HepG2 (cell line): ENCODE data around the gene VPS26A. TPM values are rescaled to one million over a fixed set of nuclear protein-coding genes. Genes with fewer than 3 reads are reported as not detected.

Experiments used
- ATAC-seq: fragments of 200-7000 bp; cut with Tn5 transposase; 3 replicates; pipeline ENCODE4 v1.9.1; 2020; ENCODE audit warnings: mild to moderate bottlenecking, moderate library complexity
- BruUV-seq: library from RNA; stranded (reverse); fragments of 400-500 nt; replicated peaks from 2 replicates; lab custom pipeline; 2021; lab: Mats Ljungman, UMichigan
- CTCF ChIA-PET: fragments of 300-600 bp; formaldehyde crosslinking; extraction: SDS; loops from one replicate; lab custom pipeline; 2021; ENCODE audit warnings: low total read pairs, inconsistent platforms, low intra/inter-chr PET ratio; lab: Yijun Ruan, JAX
- POLR2A ChIA-PET: fragments of 350-600 bp; sonication (Branson Sonifier 250); formaldehyde crosslinking; loops from one replicate; lab custom pipeline; 2020; ENCODE audit warnings: antibody characterized with exemption, inconsistent platforms; lab: Yijun Ruan, JAX
- DNase-seq: peaks from one replicate; pipeline ENCODE4 v3.0.0-alpha.2; 2015; ENCODE audit warnings: low spot score
- FAIRE-seq: peaks from 3 replicates; lab custom pipeline; 2011; peaks lifted over from hg19 to GRCh38; lab: Jason Lieb, UNC
- H2AFZ ChIP-seq: one replicate; pipeline ENCODE4 v1.6.1; 2011; ENCODE audit warnings: low read length, inconsistent platforms
- H3K27ac ChIP-seq: fragments of 300-600 bp; 3 replicates; pipeline ENCODE4 v1.8.0; 2011; ENCODE audit warnings: mixed run types, mild to moderate bottlenecking, mixed read lengths, low read length, inconsistent platforms; ENCODE audit not compliant: insufficient read depth; ENCODE audit errors: extremely low read length
- H3K27me3 ChIP-seq, 2 experiments: fragments of 200-600 bp in 1 of 2; 2 replicates in 1 of 2; 3 replicates in 1 of 2; pipeline versions ENCODE4 v1.6.0 to v1.8.0; 2011; ENCODE audit warnings: low read length in 2 of 2, mild to moderate bottlenecking in 2 of 2, moderate library complexity in 2 of 2, inconsistent platforms in 1 of 2; ENCODE audit not compliant: insufficient read depth in 2 of 2, control insufficient read depth in 1 of 2
- H3K36me3 ChIP-seq, 2 experiments: fragments of 200-600 bp in 1 of 2; replicated peaks in 1 of 2; 2 replicates in 1 of 2; 3 replicates in 1 of 2; pipeline versions ENCODE4 v1.5.1 to v1.8.0; 2011; ENCODE audit warnings: low read length in 2 of 2, inconsistent platforms in 1 of 2; ENCODE audit not compliant: insufficient read depth in 2 of 2, control insufficient read depth in 1 of 2
- H3K4me1 ChIP-seq: 2 replicates; pipeline ENCODE4 v1.5.1; 2012; ENCODE audit warnings: low read length, inconsistent platforms; ENCODE audit not compliant: insufficient read depth
- H3K4me2 ChIP-seq: 2 replicates; pipeline ENCODE4 v1.6.0; 2011; ENCODE audit warnings: low read depth, low read length, inconsistent platforms
- H3K4me3 ChIP-seq, 3 experiments: fragments of 200-600 bp in 1 of 3; sonication (generic), shearing (Covaris generic) in 1 of 3; replicated peaks in 1 of 3; 2 replicates each; pipeline ENCODE4 v1.5.1; 2011 to 2016; ENCODE audit warnings: low read length in 3 of 3, inconsistent platforms in 2 of 3, low read depth in 2 of 3, mild to moderate bottlenecking in 2 of 3, control low read depth in 1 of 3, mixed read lengths in 1 of 3; ENCODE audit not compliant: insufficient read depth in 1 of 3
- H3K79me2 ChIP-seq: one replicate; pipeline ENCODE4 v1.6.1; 2011; ENCODE audit warnings: low read length, inconsistent platforms; ENCODE audit not compliant: insufficient read depth
- H3K9ac ChIP-seq: 2 replicates; pipeline ENCODE4 v1.6.0; 2011; ENCODE audit warnings: mild to moderate bottlenecking, low read depth, low read length, inconsistent platforms; ENCODE audit not compliant: insufficient read depth
- H3K9me3 ChIP-seq: 2 replicates; pipeline ENCODE4 v1.5.1; 2012; ENCODE audit warnings: mild to moderate bottlenecking, low read length
- H4K20me1 ChIP-seq: 2 replicates; pipeline ENCODE4 v1.6.0; 2011; ENCODE audit warnings: inconsistent platforms, mild to moderate bottlenecking, low read length, moderate library complexity; ENCODE audit not compliant: insufficient read depth
- HBP1 ChIP-seq: IDR thresholded peaks from 2 replicates; pipeline ENCODE4 v1.6.1; 2016; ENCODE audit warnings: low read depth, control low read depth
- IRX3 ChIP-seq: sonication (generic); formaldehyde crosslinking; IDR thresholded peaks from 2 replicates; pipeline ENCODE4 v1.8.1; 2023; ENCODE audit warnings: mild to moderate bottlenecking, low read depth, missing genetic modification reagents, borderline replicate concordance
- STAT6 ChIP-seq: sonication (generic); formaldehyde crosslinking; IDR thresholded peaks from 2 replicates; pipeline ENCODE4 v1.4.0; 2020; ENCODE audit warnings: missing genetic modification reagents, mild to moderate bottlenecking, borderline replicate concordance
- WGBS: methylation state at CpG from one replicate; pipeline ENCODE4 v1.1.6; 2017; ENCODE audit warnings: low lambda C conversion rate; 5-methylcytosine and 5-hydroxymethylcytosine counted together
- in situ Hi-C: cut with HindIII; loops from 2 replicates; pipeline ENCODE4 v1.10.0; 2017; ENCODE audit warnings: low pct_unique_long_range_greater_than_20kb; ENCODE audit not compliant: extremely low pct_ligation_motif_present
- intact Hi-C: fragments of 100-400 bp; cut with micrococcal nuclease; formaldehyde crosslinking; loops from one replicate; pipeline ENCODE4 v1.10.0; 2022; ENCODE audit not compliant: unreplicated experiment
- polyA plus RNA-seq, 8 experiments: library from polyadenylated mRNA; depleted of rRNA in 3 of 8; stranded (reverse) in 7 of 8; unstranded in 1 of 8; fragments of >200 nt; fragmentation: Illumina TruSeq in 4 of 8; extraction: Trizol in 4 of 8; gene quantifications; 2 replicates each; pipeline versions ENCODE4 v1.2.1 to v1.2.3, GENCODE V29; 2011 to 2016; ENCODE audit warnings: low read depth in 4 of 8, missing spikeins in 1 of 8, mixed read lengths in 1 of 8; ENCODE audit not compliant: insufficient read depth in 1 of 8
- total RNA-seq, 5 experiments: library from RNA; depleted of rRNA; stranded (reverse); fragments of >200 nt; fragmentation: Illumina TruSeq; extraction: Trizol; gene quantifications; 2 replicates each; pipeline ENCODE4 v1.2.3, GENCODE V29; 2016; ENCODE audit warnings: low read depth in 1 of 5

VPS26A gene
- total and polyA plus RNA-seq, 2 of the 13 experiments (the other 11 are each of a cell fraction or from before 2014, with no cell fraction given) = 12.9 to 32.6 TPM

GRCh38 chr10:69172241-69172982, 48.4 kb downstream of the VPS26A start:
- FAIRE-seq (no peak), ATAC-seq (no peak), DNase-seq (no peak)
- Histone ChIP-seq H3K79me2 (no peaks in the 10 kb centered on the region), H3K9ac (no peak overlapping the region), H3K27ac (no peak overlapping the region), H2AFZ (no peak overlapping the region), H3K36me3 (peaks cover 1 to 19% of the 10 kb centered on the region in 2 experiments), H3K4me1 (no peaks in the 10 kb centered on the region), H3K4me3 (no peak overlapping the region), H4K20me1 (no peaks in the 10 kb centered on the region), H3K27me3 (no peaks in the 10 kb centered on the region), H3K4me2 (no peak overlapping the region), H3K9me3 (no peaks in the 10 kb centered on the region)
- in situ Hi-C loops (no loop called here), intact Hi-C loops (loop anchor here (10.0 kb wide), 1 partner anchor 48 kb away; the partner anchor contains the start of gene VPS26A)
- ChIA-PET CTCF (no interaction called here), POLR2A (no interaction called here)
- no TSS peak for BruUV-seq
- TF ChIP-seq IRX3 (no peak), STAT6 (CRISPR knock-in tag) (no peak), HBP1 (CRISPR knock-in tag) (no peak)
- 94% methylated on average over 3 of the region's 3 CpGs for WGBS
